GM19239 (cell line): ENCODE data around the gene SPTBN1.

Experiments used
- DNase-seq: peaks from one replicate; pipeline ENCODE4 v3.0.0; 2011; ENCODE audit warnings: low spot score; ENCODE audit not compliant: insufficient read length
- FAIRE-seq: peaks from 2 replicates; lab custom pipeline; 2011; peaks lifted over from hg19 to GRCh38; lab: Jason Lieb, UNC

Gene SPTBN1

DNA sequence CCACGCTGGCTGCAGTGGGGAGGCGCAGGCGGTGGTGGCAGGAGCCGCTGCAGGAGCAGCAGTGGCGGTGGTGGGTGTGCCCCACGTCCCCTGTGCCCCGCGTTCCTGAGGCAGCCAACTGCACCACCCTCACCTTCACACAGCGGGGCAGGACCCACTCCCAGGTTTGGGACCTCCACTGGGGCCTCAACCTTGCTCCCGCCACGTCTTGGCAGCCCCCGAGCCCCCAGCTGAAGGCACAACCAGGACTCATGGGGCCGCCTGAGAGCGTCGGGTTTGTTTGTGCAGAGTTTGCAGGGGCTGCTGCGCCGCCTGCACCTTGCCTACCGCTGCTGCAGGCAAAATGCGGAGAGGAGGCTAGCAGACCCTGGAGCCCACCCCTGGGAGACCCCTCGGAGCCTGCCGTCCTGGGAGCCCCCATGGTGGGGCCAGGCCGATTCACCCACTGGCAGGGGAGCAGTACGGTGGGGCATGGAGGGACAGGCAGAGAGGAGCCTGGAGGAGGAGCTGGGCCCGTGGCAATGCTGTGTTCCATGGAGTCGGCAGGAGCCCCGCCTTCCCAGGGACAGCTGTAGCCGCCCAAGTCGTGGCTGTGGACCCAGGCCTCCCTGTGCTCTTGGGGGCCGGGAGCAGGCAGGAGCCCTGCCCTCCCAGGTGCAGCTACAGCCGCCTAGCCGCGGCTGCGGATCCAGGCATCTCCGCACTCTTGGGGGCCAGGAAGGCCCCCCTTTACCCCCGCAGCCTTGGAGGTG lies 252.6 kb downstream of the SPTBN1 start:
- FAIRE-seq, result no peak
- no peak for DNase-seq

DNA sequence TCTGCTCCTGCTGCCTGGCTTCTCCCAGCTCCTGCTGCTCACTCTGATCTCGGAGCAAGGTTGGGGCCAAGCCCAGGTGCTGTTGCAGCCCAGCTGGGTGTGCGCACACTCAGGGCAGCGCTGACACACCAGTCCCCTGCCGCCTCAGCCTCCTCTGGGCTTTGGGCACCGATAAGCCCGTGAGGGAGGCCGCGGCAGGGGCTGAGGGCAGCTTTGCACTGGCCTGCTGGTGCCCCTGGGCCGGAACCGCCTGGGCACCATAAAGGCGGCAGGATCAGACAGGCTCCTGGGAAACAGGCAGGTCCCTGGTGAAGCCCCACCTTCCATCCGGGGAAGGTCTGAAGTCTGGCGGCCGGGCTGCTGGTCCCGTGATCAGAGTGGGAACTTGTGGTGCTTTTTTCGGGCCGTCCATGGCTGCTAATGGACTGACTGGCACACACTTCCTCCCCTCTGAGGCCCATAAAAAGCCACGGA lies 253.2 kb downstream of the SPTBN1 start:
- FAIRE-seq (no peak), DNase-seq (no peak)

DNA sequence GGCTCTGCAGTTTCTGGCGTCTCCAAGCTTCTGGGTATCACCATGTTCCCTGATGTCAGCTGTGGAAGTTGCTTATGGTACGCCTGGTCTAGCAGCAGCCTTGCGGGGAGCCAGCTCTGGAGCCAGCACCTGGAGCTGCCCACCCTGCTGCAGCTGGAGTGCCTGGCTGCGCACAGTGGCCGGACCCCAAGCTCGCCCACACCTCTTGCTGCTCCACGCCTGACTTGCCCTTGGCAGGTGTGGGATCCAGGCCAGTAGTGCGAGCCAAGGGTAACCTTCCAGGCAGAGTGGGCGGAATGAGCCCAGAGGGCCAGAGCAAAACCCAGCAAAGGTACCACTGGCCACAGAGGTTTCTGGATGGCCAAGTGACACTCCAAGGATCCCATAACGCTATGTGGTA lies 254.1 kb downstream of the SPTBN1 start:
- no peak for DNase-seq
- FAIRE-seq, result no peak

DNA sequence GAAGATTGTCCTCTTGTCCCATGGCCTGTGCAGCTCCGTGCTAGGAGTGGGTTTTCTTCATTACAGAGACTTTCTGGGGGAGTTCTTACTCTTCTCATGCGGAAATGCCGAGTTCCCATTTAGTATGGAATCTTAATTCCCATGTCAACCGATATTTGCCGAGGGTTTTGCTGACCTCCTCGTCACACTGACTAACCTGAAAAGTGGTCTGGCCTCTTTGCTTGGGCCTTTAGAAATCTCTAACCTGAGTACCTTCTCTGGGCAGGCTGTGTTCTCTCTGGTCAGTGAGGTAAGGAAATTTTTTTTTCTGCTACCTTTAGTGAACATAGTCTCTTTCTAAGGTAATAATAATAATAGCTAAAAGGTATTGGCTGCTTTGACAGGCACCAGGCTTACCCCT lies 256.4 kb downstream of the SPTBN1 start:
- DNase-seq (no peak), FAIRE-seq (no peak)

DNA sequence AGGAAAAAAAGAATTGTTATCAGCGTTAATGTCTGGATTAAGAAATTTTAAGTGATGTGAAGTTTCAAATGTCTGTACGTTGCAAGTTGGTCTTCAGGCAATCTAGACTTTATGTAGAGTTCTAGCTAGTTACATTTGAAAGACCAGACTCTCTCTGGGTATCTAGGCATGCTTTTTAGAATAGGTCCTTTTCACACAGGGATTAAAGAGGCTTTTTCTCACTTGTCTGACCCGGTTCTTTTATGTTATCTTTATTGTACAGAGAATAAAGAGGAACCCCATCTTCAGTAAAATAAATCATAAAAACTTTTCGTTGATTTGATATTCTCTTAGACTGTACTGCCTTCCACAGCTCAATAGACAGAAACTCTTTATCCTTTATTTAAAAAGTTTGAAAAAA lies 258.9 kb downstream of the SPTBN1 start:
- FAIRE-seq, result no peak
- DNase-seq, result no peak

DNA sequence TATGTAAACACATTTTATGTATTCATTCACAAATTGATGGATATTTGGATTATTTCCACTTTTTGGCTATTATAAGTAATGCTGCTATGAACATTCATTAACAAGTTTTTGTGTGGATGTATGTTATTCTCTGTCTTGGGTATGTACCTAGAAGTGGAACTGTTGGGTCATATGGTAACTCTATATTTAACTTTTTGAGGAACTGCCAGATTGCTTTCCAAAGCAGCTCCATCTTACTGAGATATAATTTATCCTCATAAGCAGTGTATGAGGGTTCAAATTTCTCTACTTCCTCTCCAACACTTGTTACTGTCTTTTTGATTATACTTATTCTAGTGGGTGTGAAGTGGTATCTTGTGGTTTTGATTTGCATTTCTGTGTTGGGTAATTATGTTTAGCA lies 260.2 kb downstream of the SPTBN1 start:
- no peak for FAIRE-seq
- DNase-seq, result no peak

DNA sequence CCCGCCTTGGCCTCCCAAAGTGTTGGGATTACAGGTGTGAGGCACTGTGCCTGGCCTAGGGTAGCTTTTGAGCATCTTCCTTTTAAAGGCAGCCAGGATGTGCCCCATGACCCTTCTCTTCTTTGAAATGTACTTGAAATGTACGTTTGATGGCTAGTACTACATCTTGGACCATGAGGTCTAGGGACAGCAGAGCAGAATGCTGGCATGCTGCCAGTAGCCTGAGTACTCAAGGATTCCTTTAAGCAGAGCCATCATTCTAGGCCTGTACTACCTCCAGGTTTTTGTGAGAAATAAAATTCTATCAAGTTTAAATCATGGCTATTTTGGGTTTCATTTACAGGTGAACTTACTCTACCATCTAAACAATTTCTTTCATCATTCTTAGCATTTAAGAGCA lies 264.4 kb downstream of the SPTBN1 start:
- DNase-seq, result no peak
- FAIRE-seq, result no peak
